ENCODE measurements around the gene RAP1GAP.
"Not testable (repeated sequence)": the region's sequence is repeated elsewhere in the genome, so short reads cannot be mapped to it uniquely, and the experiment has no call there.

RAP1GAP gene

GRCh38 chr1:21677168-21677567 lies 8.0 kb upstream of the RAP1GAP start:
- no peak for DNase-seq (ENCODE audit: low read depth)

GRCh38 chr1:21674957-21675356 lies 5.8 kb upstream of the RAP1GAP start:
- no peak for DNase-seq (ENCODE audit: low read depth)

- not testable (repeated sequence) for DNase-seq (ENCODE audit: low read depth)
These were observed 4.7 kb upstream of the RAP1GAP start for GRCh38 chr1:21673853-21674252.

GRCh38 chr1:21673277-21673780 lies 4.2 kb upstream of the RAP1GAP start:
- no peak for DNase-seq (ENCODE audit: low read depth)

GRCh38 chr1:21672478-21673276 lies 3.5 kb upstream of the RAP1GAP start:
- DNase-seq (ENCODE audit: low read depth) = no peak

- DNase-seq (ENCODE audit: low read depth) = no peak
These were observed 2.8 kb upstream of the RAP1GAP start for GRCh38 chr1:21671915-21672314.

GRCh38 chr1:21670956-21671902 lies 2.1 kb upstream of the RAP1GAP start:
- no peak for DNase-seq (ENCODE audit: low read depth)

- no peak for DNase-seq (ENCODE audit: low read depth)
These were observed 1.1 kb upstream of the RAP1GAP start for GRCh38 chr1:21670059-21670881.

- DNase-seq (ENCODE audit: low read depth) = no peak
These were observed 253 bp downstream of the RAP1GAP start for GRCh38 chr1:21668951-21669257.

GRCh38 chr1:21668232-21668950 lies 766 bp downstream of the RAP1GAP start:
- no peak for DNase-seq (ENCODE audit: low read depth)

GRCh38 chr1:21667348-21668231 lies 1.6 kb downstream of the RAP1GAP start:
- DNase-seq (ENCODE audit: low read depth) = no peak

- no peak for DNase-seq (ENCODE audit: low read depth)
These were observed 2.4 kb downstream of the RAP1GAP start for GRCh38 chr1:21666576-21667320.

GRCh38 chr1:21665711-21666575 lies 3.2 kb downstream of the RAP1GAP start:
- no peak for DNase-seq (ENCODE audit: low read depth)

GRCh38 chr1:21664806-21665588 lies 4.2 kb downstream of the RAP1GAP start:
- DNase-seq (ENCODE audit: low read depth) = no peak

- no peak for DNase-seq (ENCODE audit: low read depth)
These were observed 5.0 kb downstream of the RAP1GAP start for GRCh38 chr1:21663951-21664805.

GRCh38 chr1:21663248-21663950 lies 5.8 kb downstream of the RAP1GAP start:
- DNase-seq (ENCODE audit: low read depth) = no peak

Data from activated T-cell treated with anti-CD3 and anti-CD28 coated beads for 48 hours (primary cell).